GM19463 (cell line): ENCODE measurements around the gene EDNRB.
A peak's percentile ranks its signal among the peaks of the same experiment; 100 is the strongest.
"Not testable (repeated sequence)": the region's sequence is repeated elsewhere in the genome, so short reads cannot be mapped to it uniquely, and the experiment has no call there.

Experiments
- ATAC-seq: cut with Tn5 transposase; IDR thresholded peaks from one replicate; pipeline ENCODE4 v1.9.1; 2021; ENCODE audit warnings: mild to moderate bottlenecking, moderate library complexity; ENCODE audit not compliant: unreplicated experiment

Gene EDNRB

DNA sequence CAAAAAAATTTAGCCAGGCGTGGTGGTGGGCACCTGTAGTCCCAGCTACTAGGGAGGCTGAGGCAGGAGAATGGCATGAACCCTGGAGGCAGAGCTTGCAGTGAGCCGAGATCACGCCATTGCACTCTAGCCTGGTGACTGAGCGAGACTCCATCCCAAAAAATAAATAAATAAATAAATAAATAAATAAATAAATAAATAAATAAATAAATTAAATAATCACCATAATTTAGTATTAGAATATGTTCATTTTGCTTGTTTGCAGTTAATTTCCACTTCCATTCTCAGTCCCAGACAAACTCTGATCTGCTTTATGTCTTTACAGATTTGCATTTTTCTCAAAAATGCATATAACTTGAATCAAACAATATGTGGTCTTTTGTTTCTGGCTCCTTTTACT lies 70.6 kb downstream of the EDNRB start:
- not testable (repeated sequence) for ATAC-seq

DNA sequence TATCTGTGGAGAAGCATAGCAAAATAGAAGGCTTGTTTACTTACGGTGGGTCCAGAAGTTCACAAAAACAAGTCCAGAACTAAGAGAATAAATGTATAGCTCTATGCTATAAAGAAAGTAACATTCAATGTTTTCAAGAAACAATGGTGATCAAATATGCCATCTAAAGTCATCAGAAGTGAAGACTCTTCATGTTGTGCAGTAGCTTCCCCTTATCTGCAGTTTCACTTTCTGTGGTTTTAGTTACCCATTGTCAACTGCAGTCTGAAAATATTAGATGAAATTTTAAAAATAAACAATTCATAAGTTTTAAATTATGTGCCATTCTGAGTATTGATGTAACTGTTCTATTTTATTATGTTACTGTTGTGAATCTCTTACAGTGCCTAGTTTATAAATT lies 72.5 kb downstream of the EDNRB start:
- peak; percentile 71 for ATAC-seq
